ENCODE results near the gene CETP. TPM values are rescaled to one million over a fixed set of nuclear protein-coding genes. Genes with fewer than 3 reads are reported as not detected.

Gene CETP
- total and polyA plus RNA-seq, 9 of the 15 experiments (the other 6 are each of a cell fraction or from before 2014, with no cell fraction given), result 0.07 to 0.11 TPM; not detected in 7

GRCh38 chr16:56967733-56968132, 6.0 kb downstream of the CETP start:
- POLR2A ChIA-PET, result no interaction called here
- TF ChIP-seq PPARD (CRISPR knock-in tag; IDR thresholded peaks at IDR 0.05), result no peak
- no peak for TF ChIP-seq YY1 (IDR thresholded peaks at IDR 0.05; ENCODE audit: borderline replicate concordance in 1 of 3, control insufficient read depth in 1 of 3, extremely low read depth in 1 of 3, insufficient read depth in 3 of 3, insufficient read length in 1 of 3, insufficient replicate concordance in 2 of 3, low read depth in 1 of 3, low read length in 2 of 3)
- no peak for TF ChIP-seq RHOXF2B (CRISPR knock-in tag; conservative IDR thresholded peaks at IDR 0.05)
- H3K27ac ChIP-seq (ENCODE audit: extremely low read depth, low read depth, low read length), result no peak overlapping the region
- no peak overlapping the region for H2AFZ ChIP-seq (ENCODE audit: low read depth, low read length)
- H3K9me3 ChIP-seq (replicated peaks; ENCODE audit: control insufficient read depth, insufficient read depth, low read depth, low read length), result no peaks in the 10 kb centered on the region
- CTCF ChIA-PET (ENCODE audit: low intra/inter-chr PET ratio), result no interaction called here
- peaks cover 4 to 13% of the 10 kb centered on the region in 2 experiments; a peak in 4 of 5 replicates for H3K4me1 ChIP-seq (replicated peaks in 1 of 2; ENCODE audit: control insufficient read depth in 2 of 2, insufficient read depth in 2 of 2, low read length in 2 of 2)
- in situ Hi-C loops (cut with MboI), result no loop called here
- H3K9ac ChIP-seq (ENCODE audit: insufficient read depth in 1 of 2, low read depth in 2 of 2, low read length in 2 of 2), result no peak overlapping the region
- ATAC-seq, result no peak
- no peaks in the 10 kb centered on the region for H3K79me2 ChIP-seq (ENCODE audit: control insufficient read depth, insufficient read depth, low read length)
- H4K20me1 ChIP-seq (replicated peaks; ENCODE audit: control insufficient read depth, insufficient read depth, low read length), result no peaks in the 10 kb centered on the region
- BruUV-seq (replicated peaks), result no TSS peak
- no peak for DNase-seq (ENCODE audit: extremely low read depth in 1 of 4, low spot score in 3 of 4)
- no peak for FAIRE-seq
- WGBS (ENCODE audit: insufficient coverage, low coverage, missing lambda C conversion rate), result 0% methylated on average over 2 of the region's 2 CpGs
- H3K4me3 ChIP-seq, result no peak overlapping the region
- no peaks in the 10 kb centered on the region for H3K36me3 ChIP-seq (ENCODE audit: control insufficient read depth, insufficient read depth, low read length)
- H3K27me3 ChIP-seq (ENCODE audit: control insufficient read depth in 2 of 2, insufficient read depth in 2 of 2, low read length in 2 of 2), result peaks cover 3 to 19% of the 10 kb centered on the region in 2 experiments; a peak in 4 of 5 replicates
- no peaks in the 10 kb centered on the region for H3K9me1 ChIP-seq (ENCODE audit: control insufficient read depth, insufficient read depth, low read length)
- no peak overlapping the region for H3K4me2 ChIP-seq (ENCODE audit: insufficient read depth, low read length)
- intact Hi-C loops (cut with micrococcal nuclease), result no loop called here

DNA sequence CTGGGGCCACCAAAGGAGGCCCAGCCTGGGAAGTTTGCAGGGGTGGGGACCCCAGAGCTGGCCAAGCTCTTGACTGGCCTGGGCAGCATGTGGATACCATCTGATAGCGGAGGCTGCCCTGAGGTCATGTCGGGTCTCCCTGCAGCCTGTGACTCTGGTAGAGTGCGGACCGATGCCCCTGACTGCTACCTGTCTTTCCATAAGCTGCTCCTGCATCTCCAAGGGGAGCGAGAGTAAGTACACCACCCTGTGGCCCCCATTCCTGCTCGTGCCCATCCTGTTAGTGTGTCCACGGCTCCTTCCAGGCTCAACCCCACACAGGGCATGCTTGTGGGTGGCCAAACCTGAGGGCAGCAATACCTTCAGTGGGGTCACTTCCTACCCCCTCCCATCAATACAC, 8.0 kb downstream of the CETP start:
- ChIA-PET CTCF (ENCODE audit: low intra/inter-chr PET ratio) (no interaction called here), POLR2A (interaction anchor here (0.7 to 1.3 kb wide), 3 partner anchors 15 to 22 kb away, joined by 3 to 4 read pairs (median 3); no protein-coding TSS in a partner anchor)
- TF ChIP-seq PRMT5 (CRISPR knock-in tag; IDR thresholded peaks at IDR 0.05) (no peak), TAF7 (tag; IDR thresholded peaks at IDR 0.05) (no peak), ZNF133 (CRISPR knock-in tag; IDR thresholded peaks at IDR 0.05) (no peak), FOXJ2 (tag; IDR thresholded peaks at IDR 0.05) (no peak), ADNP (tag; IDR thresholded peaks at IDR 0.05) (no peak), POLR2AphosphoS5 (IDR thresholded peaks at IDR 0.05; ENCODE audit: control insufficient read depth, insufficient read depth, low read depth, low read length) (no peak), HOXB6 (CRISPR knock-in tag; IDR thresholded peaks at IDR 0.05; ENCODE audit: borderline replicate concordance) (no peak), RBBP5 (IDR thresholded peaks at IDR 0.05; ENCODE audit: borderline replicate concordance, insufficient read depth, low read length, poor library complexity, severe bottlenecking) (no peak), RHOXF2B (CRISPR knock-in tag; conservative IDR thresholded peaks at IDR 0.05) (no peak), KDM4B (IDR thresholded peaks at IDR 0.05; ENCODE audit: borderline replicate concordance in 2 of 2, low read depth in 1 of 2) (no peak)
- TF ChIP-seq, protein P1, sequence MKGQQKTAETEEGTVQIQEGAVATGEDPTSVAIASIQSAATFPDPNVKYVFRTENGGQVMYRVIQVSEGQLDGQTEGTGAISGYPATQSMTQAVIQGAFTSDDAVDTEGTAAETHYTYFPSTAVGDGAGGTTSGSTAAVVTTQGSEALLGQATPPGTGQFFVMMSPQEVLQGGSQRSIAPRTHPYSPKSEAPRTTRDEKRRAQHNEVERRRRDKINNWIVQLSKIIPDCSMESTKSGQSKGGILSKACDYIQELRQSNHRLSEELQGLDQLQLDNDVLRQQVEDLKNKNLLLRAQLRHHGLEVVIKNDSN (CRISPR knock-in tag; IDR thresholded peaks at IDR 0.05), result no peak
- no peaks in the 10 kb centered on the region for H3K79me2 ChIP-seq (ENCODE audit: control insufficient read depth, insufficient read depth, low read length)
- in situ Hi-C loops (cut with MboI), result no loop called here
- FAIRE-seq, result no peak
- no peak overlapping the region for H2AFZ ChIP-seq (ENCODE audit: low read depth, low read length)
- no peak overlapping the region for H3K4me2 ChIP-seq (ENCODE audit: insufficient read depth, low read length)
- no peaks in the 10 kb centered on the region for H4K20me1 ChIP-seq (replicated peaks; ENCODE audit: control insufficient read depth, insufficient read depth, low read length)
- peaks cover 2 to 5% of the 10 kb centered on the region in 2 experiments; a peak in 4 of 5 replicates for H3K4me1 ChIP-seq (replicated peaks in 1 of 2; ENCODE audit: control insufficient read depth in 2 of 2, insufficient read depth in 2 of 2, low read length in 2 of 2)
- 11% methylated on average over 7 of the region's 7 CpGs for WGBS (ENCODE audit: insufficient coverage, low coverage, missing lambda C conversion rate)
- intact Hi-C loops (cut with micrococcal nuclease), result no loop called here
- peaks cover 11 to 32% of the 10 kb centered on the region in 2 experiments; a peak in 4 of 5 replicates for H3K27me3 ChIP-seq (ENCODE audit: control insufficient read depth in 2 of 2, insufficient read depth in 2 of 2, low read length in 2 of 2)
- no peak overlapping the region for H3K9ac ChIP-seq (ENCODE audit: insufficient read depth in 1 of 2, low read depth in 2 of 2, low read length in 2 of 2)
- no peak overlapping the region for H3K27ac ChIP-seq (ENCODE audit: extremely low read depth, low read depth, low read length)
- H3K4me3 ChIP-seq, result no peak overlapping the region
- no TSS peak for BruUV-seq (replicated peaks)
- ATAC-seq, result no peak
- DNase-seq (ENCODE audit: extremely low read depth in 1 of 4, low spot score in 3 of 4), result no peak
- H3K36me3 ChIP-seq (ENCODE audit: control insufficient read depth, insufficient read depth, low read length), result no peaks in the 10 kb centered on the region
- H3K9me3 ChIP-seq (replicated peaks; ENCODE audit: control insufficient read depth, insufficient read depth, low read depth, low read length), result peaks cover 2% of the 10 kb centered on the region; the same call in 1 of the 2 replicates
- H3K9me1 ChIP-seq (ENCODE audit: control insufficient read depth, insufficient read depth, low read length), result no peaks in the 10 kb centered on the region

Data from K562 (cell line).